Measurements from ENCODE around the gene ZNF407.

The ZNF407 gene

GRCh38 chr18:74892066-74892627 lies 294.5 kb downstream of the ZNF407 start:
- no peak overlapping the region for H3K4me3 Mint-ChIP-seq
- no peaks in the 10 kb centered on the region for H3K4me1 Mint-ChIP-seq
- H3K36me3 Mint-ChIP-seq, result peaks cover 7% of the 10 kb centered on the region
- ATAC-seq (ENCODE audit: low read depth) (no peak), DNase-seq (ENCODE audit: low spot score in 2 of 2) (no peak)
- no peak overlapping the region for H3K27ac Mint-ChIP-seq
- H3K9me3 Mint-ChIP-seq, result no peaks in the 10 kb centered on the region
- H3K27me3 Mint-ChIP-seq, result no peaks in the 10 kb centered on the region

DNA sequence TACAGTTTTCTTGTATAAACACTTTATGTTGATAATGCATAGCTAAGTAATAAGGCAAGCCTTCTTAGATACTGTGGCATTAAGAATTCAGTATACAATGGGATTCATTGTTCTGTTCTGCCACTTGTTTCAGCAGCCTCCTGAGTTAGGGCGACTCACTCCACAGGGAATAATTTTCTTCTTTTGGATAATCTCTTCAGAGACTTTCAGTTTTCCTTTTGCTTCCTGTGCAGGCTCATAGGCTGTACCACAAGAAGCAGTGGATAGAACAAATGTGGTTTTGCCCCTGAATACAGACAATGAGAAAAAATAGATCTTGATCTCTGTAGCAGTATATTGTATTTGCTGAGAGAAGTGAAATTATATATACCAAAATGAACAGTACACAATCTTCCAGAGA lies 298.0 kb downstream of the ZNF407 start:
- Mint-ChIP-seq H3K4me3 (no peak overlapping the region), H3K27me3 (no peaks in the 10 kb centered on the region), H3K4me1 (no peaks in the 10 kb centered on the region), H3K9me3 (no peaks in the 10 kb centered on the region), H3K36me3 (peaks cover 7% of the 10 kb centered on the region), H3K27ac (no peak overlapping the region)
- no peak for ATAC-seq (ENCODE audit: low read depth)
- no peak for DNase-seq (ENCODE audit: low spot score in 2 of 2)

GRCh38 chr18:74896390-74896991 lies 298.8 kb downstream of the ZNF407 start:
- no peaks in the 10 kb centered on the region for H3K9me3 Mint-ChIP-seq
- H3K4me3 Mint-ChIP-seq, result no peak overlapping the region
- no peaks in the 10 kb centered on the region for H3K27me3 Mint-ChIP-seq
- no peak for DNase-seq (ENCODE audit: low spot score in 2 of 2)
- peak; percentile 59 for ATAC-seq (ENCODE audit: low read depth)
- H3K27ac Mint-ChIP-seq, result no peak overlapping the region
- peaks cover 5% of the 10 kb centered on the region for H3K36me3 Mint-ChIP-seq
- H3K4me1 Mint-ChIP-seq, result no peaks in the 10 kb centered on the region

DNA sequence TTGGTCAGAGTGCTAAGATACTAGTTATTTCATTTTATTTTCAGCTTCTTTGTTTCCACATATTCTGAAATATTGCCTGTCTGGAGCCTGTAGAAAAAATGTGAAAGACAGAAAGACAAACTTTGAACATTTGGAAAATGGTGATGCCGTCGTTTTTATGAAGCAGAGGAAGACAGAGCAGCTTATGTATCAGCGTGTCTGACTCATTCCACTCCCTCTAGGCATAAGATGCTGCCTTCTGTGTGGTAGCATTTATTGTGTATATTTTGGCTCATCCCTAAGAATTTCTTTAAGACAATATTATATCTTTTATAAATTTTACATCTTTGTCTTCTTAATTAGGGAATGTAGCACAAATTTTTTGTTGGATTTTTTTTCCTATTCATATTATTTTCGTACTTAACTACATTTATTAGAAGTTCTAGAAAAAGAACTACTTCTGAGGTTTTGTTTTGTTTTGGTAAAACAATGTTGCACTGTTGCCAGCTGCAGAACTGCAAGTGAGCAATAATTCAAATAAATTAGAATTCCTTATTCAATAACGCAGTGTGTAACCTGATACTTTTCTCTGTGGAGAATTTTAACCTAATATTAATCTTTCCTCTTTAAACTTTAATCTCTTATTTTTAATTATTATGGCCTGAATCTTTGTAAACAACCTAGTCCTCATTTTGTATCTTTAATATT lies 300.4 kb downstream of the ZNF407 start:
- ATAC-seq (ENCODE audit: low read depth), result no peak
- no peak overlapping the region for H3K4me3 Mint-ChIP-seq
- no peak for DNase-seq (ENCODE audit: low spot score in 2 of 2)
- no peaks in the 10 kb centered on the region for H3K9me3 Mint-ChIP-seq
- no peak overlapping the region for H3K27ac Mint-ChIP-seq
- H3K36me3 Mint-ChIP-seq, result peaks cover 5% of the 10 kb centered on the region
- no peaks in the 10 kb centered on the region for H3K27me3 Mint-ChIP-seq
- no peaks in the 10 kb centered on the region for H3K4me1 Mint-ChIP-seq

DNA sequence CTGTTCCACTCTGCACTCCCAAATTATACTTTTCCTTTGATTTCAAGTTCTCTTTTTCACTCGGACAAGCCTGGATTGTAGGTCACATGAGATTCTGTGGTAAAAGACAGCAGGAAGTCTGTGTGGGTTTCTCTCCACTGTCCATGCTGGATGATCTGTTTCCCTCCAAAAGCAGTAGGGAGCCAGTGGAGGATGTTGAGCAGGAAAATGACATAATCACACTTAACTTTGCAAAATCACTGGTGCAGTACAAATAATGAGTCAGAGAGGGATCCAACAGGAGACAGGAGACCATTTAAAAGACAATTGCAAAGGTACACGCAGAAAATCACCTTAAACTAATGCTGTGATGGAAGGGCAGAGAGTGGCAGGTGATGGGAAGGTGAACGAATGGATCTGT lies 301.3 kb downstream of the ZNF407 start:
- H3K27me3 Mint-ChIP-seq, result no peaks in the 10 kb centered on the region
- DNase-seq (ENCODE audit: low spot score in 2 of 2) (no peak), ATAC-seq (ENCODE audit: low read depth) (no peak)
- H3K9me3 Mint-ChIP-seq, result no peaks in the 10 kb centered on the region
- H3K27ac Mint-ChIP-seq, result no peak overlapping the region
- H3K4me1 Mint-ChIP-seq, result no peaks in the 10 kb centered on the region
- peaks cover 5% of the 10 kb centered on the region for H3K36me3 Mint-ChIP-seq
- H3K4me3 Mint-ChIP-seq, result no peak overlapping the region

GRCh38 chr18:74899554-74899953 lies 301.9 kb downstream of the ZNF407 start:
- DNase-seq (ENCODE audit: low spot score in 2 of 2), result no peak
- no peaks in the 10 kb centered on the region for H3K4me1 Mint-ChIP-seq

DNA sequence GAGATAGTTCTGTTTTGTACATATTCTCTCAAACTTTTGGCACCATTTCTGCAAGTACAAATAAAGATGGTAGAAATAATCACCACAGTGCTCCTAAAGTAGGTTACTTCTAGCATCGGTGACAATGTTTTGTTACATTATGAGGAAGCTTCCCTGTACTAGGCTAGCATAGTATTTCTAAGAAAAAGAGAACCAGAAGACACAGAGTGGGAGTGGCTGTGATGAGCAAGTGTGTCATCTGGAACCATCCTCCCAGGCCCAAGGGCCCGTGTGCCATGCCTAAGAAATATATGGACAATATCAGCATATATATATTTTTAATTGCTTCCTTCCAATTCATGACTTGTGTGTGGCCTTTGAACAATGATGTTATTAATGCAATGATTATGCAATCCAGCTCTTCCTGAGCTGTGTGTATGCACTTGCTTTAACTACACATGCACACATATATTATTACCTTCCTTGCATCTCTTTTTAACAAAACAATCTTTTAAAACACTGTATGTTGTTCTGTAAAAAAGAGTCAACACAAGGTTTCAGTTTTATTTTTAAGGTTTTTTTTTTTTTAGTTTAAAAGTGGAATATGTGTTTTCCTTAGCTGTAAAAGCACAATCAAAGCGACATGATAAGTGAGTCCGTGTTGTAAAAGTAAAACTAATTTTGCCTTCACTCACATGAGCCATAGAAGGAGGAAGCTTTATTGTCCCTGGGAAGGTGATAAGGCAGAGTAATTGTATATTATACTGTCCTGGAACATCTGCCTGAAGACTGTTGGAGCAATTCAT lies 303.9 kb downstream of the ZNF407 start:
- Mint-ChIP-seq H3K36me3 (peaks cover 9% of the 10 kb centered on the region), H3K27ac (no peak overlapping the region), H3K27me3 (no peaks in the 10 kb centered on the region), H3K4me3 (no peak overlapping the region), H3K4me1 (no peaks in the 10 kb centered on the region), H3K9me3 (no peaks in the 10 kb centered on the region)
- no peak for ATAC-seq (ENCODE audit: low read depth)
- no peak for DNase-seq (ENCODE audit: low spot score in 2 of 2)

More at GRCh38 chr18:74899554-74899953, 301.9 kb downstream of the ZNF407 start:
- no peak for ATAC-seq (ENCODE audit: low read depth)
- Mint-ChIP-seq H3K27ac (no peak overlapping the region), H3K27me3 (no peaks in the 10 kb centered on the region), H3K36me3 (peaks cover 5% of the 10 kb centered on the region), H3K4me3 (no peak overlapping the region), H3K9me3 (no peaks in the 10 kb centered on the region)

DNA sequence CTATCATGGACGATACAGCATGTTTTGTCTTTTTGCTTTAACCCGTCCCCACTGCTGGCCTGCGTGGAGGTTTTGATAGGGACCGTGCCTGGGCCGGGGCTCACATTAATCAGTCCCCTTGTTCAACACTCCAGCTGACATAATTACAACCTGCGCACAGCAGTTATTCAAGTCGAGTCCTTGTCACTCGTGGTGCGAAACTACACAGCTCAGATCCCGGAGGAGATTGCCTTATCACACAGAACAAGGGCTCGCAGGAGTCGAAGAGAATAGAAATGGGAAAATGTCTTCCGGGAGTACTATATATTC lies 304.4 kb downstream of the ZNF407 start:
- H3K4me3 Mint-ChIP-seq, result no peak overlapping the region

GRCh38 chr18:74905247-74905646 lies 307.6 kb downstream of the ZNF407 start:
- ATAC-seq (ENCODE audit: low read depth) (no peak), DNase-seq (ENCODE audit: low spot score in 2 of 2) (no peak)
- Mint-ChIP-seq H3K9me3 (no peaks in the 10 kb centered on the region), H3K4me1 (no peaks in the 10 kb centered on the region), H3K27me3 (no peaks in the 10 kb centered on the region), H3K4me3 (no peak overlapping the region), H3K36me3 (peaks cover 8% of the 10 kb centered on the region), H3K27ac (no peak overlapping the region)

More for the DNA sequence above, 304.4 kb downstream of the ZNF407 start:
- no peak overlapping the region for H3K27ac Mint-ChIP-seq
- peaks cover 9% of the 10 kb centered on the region for H3K36me3 Mint-ChIP-seq
- H3K27me3 Mint-ChIP-seq, result no peaks in the 10 kb centered on the region
- no peaks in the 10 kb centered on the region for H3K4me1 Mint-ChIP-seq
- DNase-seq (ENCODE audit: low spot score in 2 of 2), result no peak
- H3K9me3 Mint-ChIP-seq, result no peaks in the 10 kb centered on the region
- no peak for ATAC-seq (ENCODE audit: low read depth)

DNA sequence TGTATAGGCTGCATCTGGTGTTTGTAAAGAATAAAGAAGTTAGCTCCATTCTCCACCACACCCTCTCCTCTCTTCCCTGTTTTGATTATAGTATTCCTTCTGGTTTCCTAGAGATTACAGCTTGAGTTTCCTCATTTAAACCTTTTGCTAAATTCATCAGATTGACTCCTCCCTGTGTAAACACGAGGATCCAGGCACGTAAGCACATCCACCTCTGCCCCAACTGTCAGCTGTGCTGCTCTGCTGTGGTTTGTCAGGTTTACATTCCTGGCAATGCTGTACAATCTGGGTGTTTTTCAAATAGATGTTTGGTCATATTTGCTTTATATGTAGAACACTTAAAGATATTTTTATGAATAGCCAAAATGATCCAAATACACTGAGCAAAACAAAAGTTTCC lies 308.5 kb downstream of the ZNF407 start:
- H3K27ac Mint-ChIP-seq, result no peak overlapping the region
- H3K4me1 Mint-ChIP-seq, result no peaks in the 10 kb centered on the region
- H3K4me3 Mint-ChIP-seq, result no peak overlapping the region
- peaks cover 8% of the 10 kb centered on the region for H3K36me3 Mint-ChIP-seq
- H3K27me3 Mint-ChIP-seq, result no peaks in the 10 kb centered on the region
- DNase-seq (ENCODE audit: low spot score in 2 of 2) (no peak), ATAC-seq (ENCODE audit: low read depth) (no peak)
- H3K9me3 Mint-ChIP-seq, result no peaks in the 10 kb centered on the region

- no peaks in the 10 kb centered on the region for H3K4me1 Mint-ChIP-seq
- DNase-seq (ENCODE audit: low spot score in 2 of 2) (no peak), ATAC-seq (ENCODE audit: low read depth) (no peak)
- peak overlapping the region; percentile 25 for H3K27ac Mint-ChIP-seq
- no peak overlapping the region for H3K4me3 Mint-ChIP-seq
- H3K36me3 Mint-ChIP-seq, result peaks cover 4% of the 10 kb centered on the region
- no peaks in the 10 kb centered on the region for H3K9me3 Mint-ChIP-seq
- no peaks in the 10 kb centered on the region for H3K27me3 Mint-ChIP-seq
These were observed 316.5 kb downstream of the ZNF407 start for GRCh38 chr18:74914052-74914591.

DNA sequence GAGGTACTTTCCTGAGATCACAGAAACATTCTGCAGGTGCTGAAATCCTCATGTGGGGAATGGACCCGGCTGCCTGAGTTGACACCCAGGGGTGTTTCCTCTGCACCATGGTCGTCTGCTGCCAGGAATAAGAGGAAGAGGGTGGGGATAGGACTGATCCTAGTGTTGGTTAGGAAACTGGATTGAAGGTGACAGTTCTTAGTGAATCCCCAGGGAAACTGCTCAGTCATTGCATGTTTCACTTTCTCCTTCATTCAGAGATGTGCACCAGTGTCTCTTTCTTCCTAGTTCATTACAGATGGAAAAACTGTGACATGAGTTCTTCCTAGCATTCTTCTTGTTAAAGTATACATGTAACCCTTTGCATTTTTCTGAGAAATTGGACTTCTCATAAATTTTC lies 317.0 kb downstream of the ZNF407 start:
- H3K27me3 Mint-ChIP-seq, result no peaks in the 10 kb centered on the region
- peaks cover 7% of the 10 kb centered on the region for H3K36me3 Mint-ChIP-seq
- no peaks in the 10 kb centered on the region for H3K9me3 Mint-ChIP-seq
- peak overlapping the region; percentile 25 for H3K27ac Mint-ChIP-seq
- no peak for ATAC-seq (ENCODE audit: low read depth)
- H3K4me3 Mint-ChIP-seq, result no peak overlapping the region
- DNase-seq (ENCODE audit: low spot score in 2 of 2), result no peak
- H3K4me1 Mint-ChIP-seq, result no peaks in the 10 kb centered on the region

- DNase-seq (ENCODE audit: low spot score in 2 of 2) (no peak), ATAC-seq (ENCODE audit: low read depth) (no peak)
- H3K27ac Mint-ChIP-seq, result no peak overlapping the region
- peaks cover 15% of the 10 kb centered on the region for H3K36me3 Mint-ChIP-seq
- H3K4me3 Mint-ChIP-seq, result no peak overlapping the region
- H3K4me1 Mint-ChIP-seq, result no peaks in the 10 kb centered on the region
- H3K9me3 Mint-ChIP-seq, result no peaks in the 10 kb centered on the region
- no peaks in the 10 kb centered on the region for H3K27me3 Mint-ChIP-seq
These were observed 319.2 kb downstream of the ZNF407 start for GRCh38 chr18:74916773-74917393.

GRCh38 chr18:74918276-74918790 lies 320.7 kb downstream of the ZNF407 start:
- no peaks in the 10 kb centered on the region for H3K9me3 Mint-ChIP-seq
- ATAC-seq (ENCODE audit: low read depth), result no peak
- H3K4me3 Mint-ChIP-seq, result no peak overlapping the region
- no peak overlapping the region for H3K27ac Mint-ChIP-seq
- DNase-seq (ENCODE audit: low spot score in 2 of 2), result no peak
- H3K4me1 Mint-ChIP-seq, result no peaks in the 10 kb centered on the region
- H3K27me3 Mint-ChIP-seq, result no peaks in the 10 kb centered on the region
- H3K36me3 Mint-ChIP-seq, result peaks cover 15% of the 10 kb centered on the region

All from memory B cell (primary cell).